SK-N-SH (cell line): ENCODE data around the gene ANKRD11.

Experiments
- RFX5 ChIP-seq: IDR thresholded peaks from 2 replicates; pipeline ENCODE4 v1.6.1; 2012; ENCODE audit warnings: mild to moderate bottlenecking, improper control_type of control experiment, low read length
- TF ChIP-seq, protein P1 (sequence below): fragments of 200-600 bp; sonication (generic); IDR thresholded peaks from 2 replicates; pipeline ENCODE4 v1.6.1; 2017; ENCODE audit warnings: antibody characterized with exemption, mild to moderate bottlenecking, moderate library complexity
- TF ChIP-seq, protein P2 (sequence below): IDR thresholded peaks from 2 replicates; pipeline ENCODE4 v1.6.1; 2012; ENCODE audit warnings: mild to moderate bottlenecking, low read depth, low read length, moderate library complexity

DNA sequence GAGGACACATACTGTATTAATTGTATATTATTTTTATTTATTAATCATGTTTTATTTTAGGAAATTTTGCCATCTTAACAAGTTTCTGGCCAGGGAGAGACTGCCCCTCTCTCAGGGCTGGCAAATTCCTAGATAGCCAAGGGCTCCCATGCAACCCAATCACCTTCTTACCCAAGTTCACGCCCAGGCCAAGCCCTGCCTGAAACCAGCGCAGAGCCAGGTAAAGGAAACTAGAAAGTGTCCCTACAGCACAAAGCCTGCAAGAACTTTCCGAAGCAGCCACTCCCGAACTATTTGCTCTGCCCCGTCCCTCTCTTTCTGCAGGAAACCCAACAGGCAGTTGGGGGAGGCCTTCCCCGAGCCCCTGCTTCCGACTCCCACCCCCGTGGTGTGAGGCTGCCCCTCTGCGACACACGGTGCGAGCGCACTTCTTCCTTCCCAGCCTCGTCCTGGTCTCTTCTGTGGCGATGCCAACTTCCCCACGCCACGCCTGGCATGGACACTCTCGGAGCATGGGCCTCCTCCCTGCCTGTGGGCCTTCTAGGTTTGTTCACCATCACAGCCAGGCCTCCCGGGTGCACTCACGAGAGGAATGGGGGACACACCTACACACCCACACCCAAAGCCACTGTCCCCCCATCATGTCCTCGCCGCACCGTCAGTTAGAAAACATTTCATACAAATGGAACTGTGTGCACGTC is 172.5 kb downstream of the ANKRD11 start:
- TF ChIP-seq RFX5, result no peak
- TF ChIP-seq, protein P1, sequence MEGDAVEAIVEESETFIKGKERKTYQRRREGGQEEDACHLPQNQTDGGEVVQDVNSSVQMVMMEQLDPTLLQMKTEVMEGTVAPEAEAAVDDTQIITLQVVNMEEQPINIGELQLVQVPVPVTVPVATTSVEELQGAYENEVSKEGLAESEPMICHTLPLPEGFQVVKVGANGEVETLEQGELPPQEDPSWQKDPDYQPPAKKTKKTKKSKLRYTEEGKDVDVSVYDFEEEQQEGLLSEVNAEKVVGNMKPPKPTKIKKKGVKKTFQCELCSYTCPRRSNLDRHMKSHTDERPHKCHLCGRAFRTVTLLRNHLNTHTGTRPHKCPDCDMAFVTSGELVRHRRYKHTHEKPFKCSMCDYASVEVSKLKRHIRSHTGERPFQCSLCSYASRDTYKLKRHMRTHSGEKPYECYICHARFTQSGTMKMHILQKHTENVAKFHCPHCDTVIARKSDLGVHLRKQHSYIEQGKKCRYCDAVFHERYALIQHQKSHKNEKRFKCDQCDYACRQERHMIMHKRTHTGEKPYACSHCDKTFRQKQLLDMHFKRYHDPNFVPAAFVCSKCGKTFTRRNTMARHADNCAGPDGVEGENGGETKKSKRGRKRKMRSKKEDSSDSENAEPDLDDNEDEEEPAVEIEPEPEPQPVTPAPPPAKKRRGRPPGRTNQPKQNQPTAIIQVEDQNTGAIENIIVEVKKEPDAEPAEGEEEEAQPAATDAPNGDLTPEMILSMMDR, result no peak
- TF ChIP-seq, protein P2, sequence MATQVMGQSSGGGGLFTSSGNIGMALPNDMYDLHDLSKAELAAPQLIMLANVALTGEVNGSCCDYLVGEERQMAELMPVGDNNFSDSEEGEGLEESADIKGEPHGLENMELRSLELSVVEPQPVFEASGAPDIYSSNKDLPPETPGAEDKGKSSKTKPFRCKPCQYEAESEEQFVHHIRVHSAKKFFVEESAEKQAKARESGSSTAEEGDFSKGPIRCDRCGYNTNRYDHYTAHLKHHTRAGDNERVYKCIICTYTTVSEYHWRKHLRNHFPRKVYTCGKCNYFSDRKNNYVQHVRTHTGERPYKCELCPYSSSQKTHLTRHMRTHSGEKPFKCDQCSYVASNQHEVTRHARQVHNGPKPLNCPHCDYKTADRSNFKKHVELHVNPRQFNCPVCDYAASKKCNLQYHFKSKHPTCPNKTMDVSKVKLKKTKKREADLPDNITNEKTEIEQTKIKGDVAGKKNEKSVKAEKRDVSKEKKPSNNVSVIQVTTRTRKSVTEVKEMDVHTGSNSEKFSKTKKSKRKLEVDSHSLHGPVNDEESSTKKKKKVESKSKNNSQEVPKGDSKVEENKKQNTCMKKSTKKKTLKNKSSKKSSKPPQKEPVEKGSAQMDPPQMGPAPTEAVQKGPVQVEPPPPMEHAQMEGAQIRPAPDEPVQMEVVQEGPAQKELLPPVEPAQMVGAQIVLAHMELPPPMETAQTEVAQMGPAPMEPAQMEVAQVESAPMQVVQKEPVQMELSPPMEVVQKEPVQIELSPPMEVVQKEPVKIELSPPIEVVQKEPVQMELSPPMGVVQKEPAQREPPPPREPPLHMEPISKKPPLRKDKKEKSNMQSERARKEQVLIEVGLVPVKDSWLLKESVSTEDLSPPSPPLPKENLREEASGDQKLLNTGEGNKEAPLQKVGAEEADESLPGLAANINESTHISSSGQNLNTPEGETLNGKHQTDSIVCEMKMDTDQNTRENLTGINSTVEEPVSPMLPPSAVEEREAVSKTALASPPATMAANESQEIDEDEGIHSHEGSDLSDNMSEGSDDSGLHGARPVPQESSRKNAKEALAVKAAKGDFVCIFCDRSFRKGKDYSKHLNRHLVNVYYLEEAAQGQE, result no peak
